HepG2 (cell line): ENCODE measurements around the gene SMARCA4. TPM values are rescaled to one million over a fixed set of nuclear protein-coding genes. Genes with fewer than 3 reads are reported as not detected.

Experiments used
- ATAC-seq: fragments of 200-7000 bp; cut with Tn5 transposase; 3 replicates; pipeline ENCODE4 v1.9.1; 2020; ENCODE audit warnings: mild to moderate bottlenecking, moderate library complexity
- BruUV-seq: library from RNA; stranded (reverse); fragments of 400-500 nt; replicated peaks from 2 replicates; lab custom pipeline; 2021; lab: Mats Ljungman, UMichigan
- CTCF ChIA-PET: fragments of 300-600 bp; formaldehyde crosslinking; extraction: SDS; loops from one replicate; lab custom pipeline; 2021; ENCODE audit warnings: low total read pairs, inconsistent platforms, low intra/inter-chr PET ratio; lab: Yijun Ruan, JAX
- POLR2A ChIA-PET: fragments of 350-600 bp; sonication (Branson Sonifier 250); formaldehyde crosslinking; loops from one replicate; lab custom pipeline; 2020; ENCODE audit warnings: antibody characterized with exemption, inconsistent platforms; lab: Yijun Ruan, JAX
- DNase-seq: peaks from one replicate; pipeline ENCODE4 v3.0.0-alpha.2; 2015; ENCODE audit warnings: low spot score
- FAIRE-seq: peaks from 3 replicates; lab custom pipeline; 2011; peaks lifted over from hg19 to GRCh38; lab: Jason Lieb, UNC
- H2AFZ ChIP-seq: one replicate; pipeline ENCODE4 v1.6.1; 2011; ENCODE audit warnings: low read length, inconsistent platforms
- H3K27ac ChIP-seq: fragments of 300-600 bp; 3 replicates; pipeline ENCODE4 v1.8.0; 2011; ENCODE audit warnings: mixed run types, mild to moderate bottlenecking, mixed read lengths, low read length, inconsistent platforms; ENCODE audit not compliant: insufficient read depth; ENCODE audit errors: extremely low read length
- H3K27me3 ChIP-seq, 2 experiments: fragments of 200-600 bp in 1 of 2; 2 replicates in 1 of 2; 3 replicates in 1 of 2; pipeline versions ENCODE4 v1.6.0 to v1.8.0; 2011; ENCODE audit warnings: low read length in 2 of 2, mild to moderate bottlenecking in 2 of 2, moderate library complexity in 2 of 2, inconsistent platforms in 1 of 2; ENCODE audit not compliant: insufficient read depth in 2 of 2, control insufficient read depth in 1 of 2
- H3K36me3 ChIP-seq, 2 experiments: fragments of 200-600 bp in 1 of 2; replicated peaks in 1 of 2; 2 replicates in 1 of 2; 3 replicates in 1 of 2; pipeline versions ENCODE4 v1.5.1 to v1.8.0; 2011; ENCODE audit warnings: low read length in 2 of 2, inconsistent platforms in 1 of 2; ENCODE audit not compliant: insufficient read depth in 2 of 2, control insufficient read depth in 1 of 2
- H3K4me1 ChIP-seq: 2 replicates; pipeline ENCODE4 v1.5.1; 2012; ENCODE audit warnings: low read length, inconsistent platforms; ENCODE audit not compliant: insufficient read depth
- H3K4me2 ChIP-seq: 2 replicates; pipeline ENCODE4 v1.6.0; 2011; ENCODE audit warnings: low read depth, low read length, inconsistent platforms
- H3K4me3 ChIP-seq, 3 experiments: fragments of 200-600 bp in 1 of 3; sonication (generic), shearing (Covaris generic) in 1 of 3; replicated peaks in 1 of 3; 2 replicates each; pipeline ENCODE4 v1.5.1; 2011 to 2016; ENCODE audit warnings: low read length in 3 of 3, inconsistent platforms in 2 of 3, low read depth in 2 of 3, mild to moderate bottlenecking in 2 of 3, control low read depth in 1 of 3, mixed read lengths in 1 of 3; ENCODE audit not compliant: insufficient read depth in 1 of 3
- H3K79me2 ChIP-seq: one replicate; pipeline ENCODE4 v1.6.1; 2011; ENCODE audit warnings: low read length, inconsistent platforms; ENCODE audit not compliant: insufficient read depth
- H3K9ac ChIP-seq: 2 replicates; pipeline ENCODE4 v1.6.0; 2011; ENCODE audit warnings: mild to moderate bottlenecking, low read depth, low read length, inconsistent platforms; ENCODE audit not compliant: insufficient read depth
- H3K9me3 ChIP-seq: 2 replicates; pipeline ENCODE4 v1.5.1; 2012; ENCODE audit warnings: mild to moderate bottlenecking, low read length
- H4K20me1 ChIP-seq: 2 replicates; pipeline ENCODE4 v1.6.0; 2011; ENCODE audit warnings: inconsistent platforms, mild to moderate bottlenecking, low read length, moderate library complexity; ENCODE audit not compliant: insufficient read depth
- MAX ChIP-seq: IDR thresholded peaks from 2 replicates; pipeline ENCODE4 v1.6.1; 2012; ENCODE audit warnings: inconsistent platforms
- NFE2 ChIP-seq: sonication (generic); formaldehyde crosslinking; IDR thresholded peaks from 2 replicates; pipeline ENCODE4 v1.4.0; 2020; ENCODE audit warnings: missing genetic modification reagents
- NFIC ChIP-seq: IDR thresholded peaks from 2 replicates; pipeline ENCODE4 v1.6.1; 2012; ENCODE audit warnings: mild to moderate bottlenecking, low read length, inconsistent platforms
- POLR2A ChIP-seq, 2 experiments: IDR thresholded peaks; 2 replicates each; pipeline ENCODE4 v1.6.1; 2011; ENCODE audit warnings: low read depth in 2 of 2, low read length in 2 of 2, mild to moderate bottlenecking in 1 of 2, moderate library complexity in 1 of 2; ENCODE audit not compliant: insufficient read depth in 1 of 2
- THAP7 ChIP-seq: sonication (generic); formaldehyde crosslinking; IDR thresholded peaks from 2 replicates; pipeline ENCODE4 v1.8.1; 2023; ENCODE audit warnings: mild to moderate bottlenecking, missing genetic modification reagents
- ZNF17 ChIP-seq: sonication (generic); formaldehyde crosslinking; IDR thresholded peaks from 2 replicates; pipeline ENCODE4 v1.5.0; 2020; ENCODE audit warnings: mild to moderate bottlenecking, missing genetic modification reagents
- ZNF264 ChIP-seq: sonication (generic); formaldehyde crosslinking; IDR thresholded peaks from 2 replicates; pipeline ENCODE4 v1.4.0; 2020; ENCODE audit warnings: missing genetic modification reagents
- ZNF337 ChIP-seq: sonication (generic); formaldehyde crosslinking; IDR thresholded peaks from 2 replicates; pipeline ENCODE4 v1.5.1; 2020; ENCODE audit warnings: missing genetic modification reagents, low read depth, mild to moderate bottlenecking, borderline replicate concordance
- ZNF605 ChIP-seq: sonication (generic); formaldehyde crosslinking; IDR thresholded peaks from 2 replicates; pipeline ENCODE4 v1.8.0; 2022; ENCODE audit warnings: mild to moderate bottlenecking, missing genetic modification reagents
- ZNF768 ChIP-seq: sonication (generic); formaldehyde crosslinking; IDR thresholded peaks from 2 replicates; pipeline ENCODE4 v1.4.0; 2020; ENCODE audit warnings: missing genetic modification reagents
- ZNF878 ChIP-seq: sonication (generic); formaldehyde crosslinking; IDR thresholded peaks from 2 replicates; pipeline ENCODE4 v1.8.1; 2023; ENCODE audit warnings: mild to moderate bottlenecking, missing genetic modification reagents, moderate library complexity
- WGBS: methylation state at CpG from one replicate; pipeline ENCODE4 v1.1.6; 2017; ENCODE audit warnings: low lambda C conversion rate; 5-methylcytosine and 5-hydroxymethylcytosine counted together
- in situ Hi-C: cut with HindIII; loops from 2 replicates; pipeline ENCODE4 v1.10.0; 2017; ENCODE audit warnings: low pct_unique_long_range_greater_than_20kb; ENCODE audit not compliant: extremely low pct_ligation_motif_present
- intact Hi-C: fragments of 100-400 bp; cut with micrococcal nuclease; formaldehyde crosslinking; loops from one replicate; pipeline ENCODE4 v1.10.0; 2022; ENCODE audit not compliant: unreplicated experiment
- polyA plus RNA-seq, 8 experiments: library from polyadenylated mRNA; depleted of rRNA in 3 of 8; stranded (reverse) in 7 of 8; unstranded in 1 of 8; fragments of >200 nt; fragmentation: Illumina TruSeq in 4 of 8; extraction: Trizol in 4 of 8; gene quantifications; 2 replicates each; pipeline versions ENCODE4 v1.2.1 to v1.2.3, GENCODE V29; 2011 to 2016; ENCODE audit warnings: low read depth in 4 of 8, missing spikeins in 1 of 8, mixed read lengths in 1 of 8; ENCODE audit not compliant: insufficient read depth in 1 of 8
- total RNA-seq, 5 experiments: library from RNA; depleted of rRNA; stranded (reverse); fragments of >200 nt; fragmentation: Illumina TruSeq; extraction: Trizol; gene quantifications; 2 replicates each; pipeline ENCODE4 v1.2.3, GENCODE V29; 2016; ENCODE audit warnings: low read depth in 1 of 5

SMARCA4 gene
- total and polyA plus RNA-seq, 2 of the 13 experiments (the other 11 are each of a cell fraction or from before 2014, with no cell fraction given), result 25.4 to 45.9 TPM

- no peak for TF ChIP-seq ZNF337
- no peak for TF ChIP-seq THAP7 (CRISPR knock-in tag)
- TF ChIP-seq MAX, result no peak
- Histone ChIP-seq H3K4me3 (no peak overlapping the region), H2AFZ (no peak overlapping the region), H3K4me2 (no peak overlapping the region), H3K9me3 (no peaks in the 10 kb centered on the region), H4K20me1 (no peaks in the 10 kb centered on the region), H3K27me3 (no peaks in the 10 kb centered on the region), H3K36me3 (peaks cover 36 to 61% of the 10 kb centered on the region in 2 experiments; a peak in 4 of 5 replicates), H3K27ac (no peak overlapping the region), H3K9ac (no peak overlapping the region), H3K4me1 (no peaks in the 10 kb centered on the region), H3K79me2 (no peaks in the 10 kb centered on the region)
- CTCF ChIA-PET, result no interaction called here
- WGBS, result 97% methylated on average over 7 of the region's 19 CpGs
- in situ Hi-C loops (no loop called here), intact Hi-C loops (no loop called here)
- no TSS peak for BruUV-seq
- POLR2A ChIA-PET, result no interaction called here
- FAIRE-seq, result no peak
- DNase-seq, result no peak
- ATAC-seq, result no peak; the same call in 2 of the 3 replicates
Measured at GRCh38 chr19:10915130-10916091, 45.4 kb upstream of the SMARCA4 start.

DNA sequence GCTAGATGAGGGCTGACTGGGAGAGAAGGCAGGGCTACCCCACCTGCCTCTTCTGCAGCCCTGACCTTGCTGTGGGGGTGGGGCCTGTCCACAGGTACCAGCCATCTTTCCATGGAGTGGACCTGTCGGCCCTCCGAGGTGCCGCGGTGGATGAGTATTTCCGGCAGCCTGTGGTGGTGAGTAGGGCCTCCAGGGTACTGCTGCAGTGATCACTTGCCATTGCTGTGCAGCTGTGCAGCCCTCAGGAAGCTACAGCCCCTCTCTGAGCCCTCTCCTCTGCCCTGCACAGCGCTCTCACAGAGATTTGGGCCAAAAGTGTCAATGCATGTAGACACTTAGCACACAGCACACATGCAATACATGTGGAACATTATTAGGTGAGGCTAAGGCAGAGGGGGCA is 44.2 kb upstream of the SMARCA4 start:
- no peak for ATAC-seq
- Histone ChIP-seq H3K4me3 (no peak overlapping the region), H3K79me2 (no peaks in the 10 kb centered on the region), H3K27me3 (no peaks in the 10 kb centered on the region), H2AFZ (no peak overlapping the region), H3K27ac (no peak overlapping the region), H3K9me3 (no peaks in the 10 kb centered on the region), H4K20me1 (no peaks in the 10 kb centered on the region), H3K36me3 (peaks cover 38 to 65% of the 10 kb centered on the region in 2 experiments; a peak in 4 of 5 replicates), H3K9ac (no peak overlapping the region), H3K4me1 (no peaks in the 10 kb centered on the region), H3K4me2 (no peak overlapping the region)
- no peak for FAIRE-seq
- POLR2A ChIA-PET, result no interaction called here
- no peak for DNase-seq
- no peak for TF ChIP-seq ZNF264 (CRISPR knock-in tag)
- TF ChIP-seq ZNF605, result no peak
- TF ChIP-seq NFIC, result no peak
- TF ChIP-seq NFE2 (CRISPR knock-in tag), result no peak
- peak; percentile 89 for TF ChIP-seq ZNF768
- TF ChIP-seq POLR2A (IDR thresholded peaks at IDR 0.05; ENCODE audit: insufficient read depth in 1 of 2, low read depth in 2 of 2, low read length in 2 of 2), result 0 out of 4 replicates have a peak, but pooled peaks of 1 of the 2 experiments have one; percentile 24
- no peak for TF ChIP-seq ZNF878 (CRISPR knock-in tag)
- no peak for TF ChIP-seq ZNF17
- intact Hi-C loops (no loop called here), in situ Hi-C loops (no loop called here)
- CTCF ChIA-PET, result no interaction called here
- WGBS, result 100% methylated on average over 1 of the region's 6 CpGs
- no TSS peak for BruUV-seq
